ENCODE measurements around the gene LNX1.

GRCh38 chr4:53481586-53481985, 109.7 kb downstream of the LNX1 start:
- TF ChIP-seq CTCF (IDR thresholded peaks at IDR 0.05) (no peak), POLR2A (IDR thresholded peaks at IDR 0.05) (no peak)
